GM12892 (cell line): ENCODE measurements around the gene PDCD1.

Experiments used
- POLR2A ChIP-seq: IDR thresholded peaks from 2 replicates; pipeline ENCODE4 v1.6.1; 2011; ENCODE audit warnings: low read depth, low read length, control low read depth
- POLR2AphosphoS5 ChIP-seq: IDR thresholded peaks from 2 replicates; pipeline ENCODE4 v1.6.1; 2011; ENCODE audit warnings: low read depth, low read length, control low read depth
- TAF1 ChIP-seq: IDR thresholded peaks from 2 replicates; pipeline ENCODE4 v1.6.1; 2011; ENCODE audit warnings: low read depth, mild to moderate bottlenecking, control low read depth, low read length, borderline replicate concordance

DNA sequence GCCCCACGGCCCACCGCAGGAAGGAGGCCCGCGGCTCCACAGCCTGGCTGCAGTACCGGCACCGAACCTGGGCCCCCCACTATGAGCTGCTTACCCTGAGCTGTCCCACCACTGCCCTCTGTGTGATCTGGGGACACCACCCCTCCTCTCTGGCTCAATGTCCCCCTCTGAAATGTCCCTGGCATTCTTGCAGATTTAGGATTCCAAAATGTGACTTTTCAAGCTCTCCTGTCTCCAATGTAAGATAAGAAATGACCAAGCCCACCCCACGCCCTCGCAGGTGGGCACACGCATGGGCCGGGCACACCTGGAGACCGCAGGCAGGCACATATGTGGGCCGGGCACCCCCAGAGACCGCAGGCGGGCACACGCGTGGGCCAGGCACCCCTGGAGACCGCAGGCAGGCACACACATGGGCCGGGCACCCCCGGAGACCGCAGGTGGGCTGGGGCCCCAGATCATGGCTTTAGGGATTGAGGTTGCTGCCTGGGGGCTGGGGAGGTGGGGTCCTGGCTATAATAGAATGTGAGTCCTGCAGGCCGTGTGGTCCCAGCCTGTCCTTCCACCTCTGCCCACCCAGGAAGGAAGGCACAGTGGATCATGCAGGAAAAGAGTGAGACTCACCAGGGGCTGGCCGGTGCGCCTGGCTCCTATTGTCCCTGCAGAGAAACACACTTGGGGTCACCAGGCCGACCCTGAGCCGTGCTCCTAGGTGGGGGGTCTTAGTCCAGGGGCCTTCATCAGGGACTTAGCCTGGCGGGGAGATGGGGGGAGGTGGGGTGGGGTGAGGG, 7.2 kb downstream of the PDCD1 start:
- TF ChIP-seq POLR2A (no peak), POLR2AphosphoS5 (no peak), TAF1 (no peak)
